Smooth muscle cell (in vitro differentiated cells): ENCODE data around the gene HAGH. TPM values are rescaled to one million over a fixed set of nuclear protein-coding genes. Genes with fewer than 3 reads are reported as not detected.

Source experiments
- DNase-seq: peaks from one replicate; lab custom pipeline; 2025; ENCODE audit not compliant: unreplicated experiment; lab: John Stamatoyannopoulos, UW
- H2AFZ ChIP-seq: fragments of 200-600 bp; sonication (generic); 2 replicates; pipeline ENCODE4 v1.6.0; 2016; ENCODE audit warnings: antibody characterized with exemption, low read depth, mild to moderate bottlenecking
- H3F3A ChIP-seq: fragments of 200-600 bp; sonication (generic); 2 replicates; pipeline ENCODE4 v1.6.0; 2017; ENCODE audit warnings: antibody characterized with exemption, low read depth
- H3K27ac ChIP-seq: fragments of 200-600 bp; sonication (generic); 2 replicates; pipeline ENCODE4 v1.5.1; 2016; ENCODE audit warnings: low read depth, mild to moderate bottlenecking
- H3K27me3 ChIP-seq: fragments of 200-600 bp; sonication (generic); 2 replicates; pipeline ENCODE4 v1.6.1; 2016; ENCODE audit warnings: low read depth, mild to moderate bottlenecking
- H3K36me3 ChIP-seq: fragments of 200-600 bp; sonication (generic); 2 replicates; pipeline ENCODE4 v1.5.1; 2016; ENCODE audit warnings: low read depth
- H3K4me1 ChIP-seq: fragments of 200-600 bp; sonication (generic); 2 replicates; pipeline ENCODE4 v1.5.1; 2016; ENCODE audit warnings: low read depth
- H3K4me2 ChIP-seq: fragments of 200-600 bp; sonication (generic); 2 replicates; pipeline ENCODE4 v1.6.0; 2016; ENCODE audit warnings: mild to moderate bottlenecking
- H3K4me3 ChIP-seq: fragments of 200-600 bp; sonication (generic); 2 replicates; pipeline ENCODE4 v1.5.1; 2016; ENCODE audit warnings: mild to moderate bottlenecking
- H3K79me2 ChIP-seq: fragments of 200-600 bp; sonication (generic); 2 replicates; pipeline ENCODE4 v1.6.0; 2016; ENCODE audit warnings: low read depth, mild to moderate bottlenecking
- H3K9ac ChIP-seq: fragments of 200-600 bp; sonication (generic); 2 replicates; pipeline ENCODE4 v1.6.0; 2016; ENCODE audit warnings: low read depth
- H3K9me3 ChIP-seq: fragments of 200-600 bp; sonication (generic); replicated peaks from 2 replicates; pipeline ENCODE4 v1.5.1; 2016; ENCODE audit warnings: low read depth
- H4K20me1 ChIP-seq: fragments of 200-600 bp; sonication (generic); 2 replicates; pipeline ENCODE4 v1.6.0; 2016; ENCODE audit warnings: low read depth
- WGBS: methylation state at CpG from one replicate; pipeline ENCODE4 v1.1.7; 2016; ENCODE audit warnings: low lambda C conversion rate; 5-methylcytosine and 5-hydroxymethylcytosine counted together
- polyA plus RNA-seq: library from polyadenylated mRNA; unstranded; fragments of >200 nt; fragmentation: Nextera tagmentation; extraction: Ambion mirVana; gene quantifications from 2 replicates; pipeline ENCODE4 v1.2.1, GENCODE V29; 2016
- total RNA-seq: library from RNA; depleted of rRNA; stranded (reverse); fragments of >200 nt; gene quantifications from 2 replicates; pipeline ENCODE4 v1.2.3, GENCODE V29; 2014
- TF ChIP-seq, protein P1 (sequence below): fragments of 200-600 bp; sonication (generic); IDR thresholded peaks from 2 replicates; pipeline ENCODE4 v1.5.1; 2017; ENCODE audit warnings: borderline replicate concordance, mild to moderate bottlenecking, antibody characterized with exemption; ENCODE audit not compliant: insufficient read depth, poor library complexity, severe bottlenecking

The HAGH gene
- total and polyA plus RNA-seq, 2 experiments from 2014 or later, result 20.9 to 43.0 TPM

GRCh38 chr16:1810536-1810935, 16.1 kb downstream of the HAGH start:
- H3K36me3 ChIP-seq, result no peaks in the 10 kb centered on the region
- H3F3A ChIP-seq, result peaks cover 8% of the 10 kb centered on the region
- no peak overlapping the region for H3K27ac ChIP-seq
- peaks cover 5% of the 10 kb centered on the region for H3K4me1 ChIP-seq
- H4K20me1 ChIP-seq, result no peaks in the 10 kb centered on the region
- WGBS, result 95% methylated on average over 16 of the region's 16 CpGs
- no peaks in the 10 kb centered on the region for H3K27me3 ChIP-seq
- no peak overlapping the region for H3K4me2 ChIP-seq
- no peaks in the 10 kb centered on the region for H3K9me3 ChIP-seq
- no peak for DNase-seq
- H3K9ac ChIP-seq, result no peak overlapping the region
- TF ChIP-seq, protein P1, sequence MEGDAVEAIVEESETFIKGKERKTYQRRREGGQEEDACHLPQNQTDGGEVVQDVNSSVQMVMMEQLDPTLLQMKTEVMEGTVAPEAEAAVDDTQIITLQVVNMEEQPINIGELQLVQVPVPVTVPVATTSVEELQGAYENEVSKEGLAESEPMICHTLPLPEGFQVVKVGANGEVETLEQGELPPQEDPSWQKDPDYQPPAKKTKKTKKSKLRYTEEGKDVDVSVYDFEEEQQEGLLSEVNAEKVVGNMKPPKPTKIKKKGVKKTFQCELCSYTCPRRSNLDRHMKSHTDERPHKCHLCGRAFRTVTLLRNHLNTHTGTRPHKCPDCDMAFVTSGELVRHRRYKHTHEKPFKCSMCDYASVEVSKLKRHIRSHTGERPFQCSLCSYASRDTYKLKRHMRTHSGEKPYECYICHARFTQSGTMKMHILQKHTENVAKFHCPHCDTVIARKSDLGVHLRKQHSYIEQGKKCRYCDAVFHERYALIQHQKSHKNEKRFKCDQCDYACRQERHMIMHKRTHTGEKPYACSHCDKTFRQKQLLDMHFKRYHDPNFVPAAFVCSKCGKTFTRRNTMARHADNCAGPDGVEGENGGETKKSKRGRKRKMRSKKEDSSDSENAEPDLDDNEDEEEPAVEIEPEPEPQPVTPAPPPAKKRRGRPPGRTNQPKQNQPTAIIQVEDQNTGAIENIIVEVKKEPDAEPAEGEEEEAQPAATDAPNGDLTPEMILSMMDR, result no peak
- H2AFZ ChIP-seq, result no peak overlapping the region
- no peaks in the 10 kb centered on the region for H3K79me2 ChIP-seq
- H3K4me3 ChIP-seq, result no peak overlapping the region

DNA sequence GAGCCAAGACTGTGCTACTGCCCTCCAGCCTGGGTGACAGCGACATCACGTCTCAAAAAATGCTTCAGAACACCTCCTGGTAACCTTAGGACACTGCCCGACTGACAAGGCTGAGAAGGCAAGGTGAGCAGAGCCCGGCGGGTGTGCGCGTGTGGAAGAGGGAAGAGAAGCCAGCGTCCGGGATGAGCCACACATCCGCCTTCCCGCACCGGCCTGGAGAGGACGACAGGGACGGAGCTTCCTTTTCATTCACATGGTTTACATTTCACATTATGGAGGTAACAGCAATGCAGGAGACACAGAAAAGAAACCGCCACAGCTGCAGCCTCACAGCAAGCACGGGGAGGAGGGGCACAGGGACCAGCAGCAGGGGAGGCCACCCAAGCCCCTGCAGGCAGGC, 16.5 kb downstream of the HAGH start:
- no peaks in the 10 kb centered on the region for H3K36me3 ChIP-seq
- no peaks in the 10 kb centered on the region for H3K9me3 ChIP-seq
- peaks cover 8% of the 10 kb centered on the region for H3F3A ChIP-seq
- peaks cover 5% of the 10 kb centered on the region for H3K4me1 ChIP-seq
- DNase-seq, result no peak
- no peaks in the 10 kb centered on the region for H4K20me1 ChIP-seq
- no peaks in the 10 kb centered on the region for H3K79me2 ChIP-seq
- no peak overlapping the region for H3K27ac ChIP-seq
- H3K9ac ChIP-seq, result no peak overlapping the region
- H3K4me2 ChIP-seq, result no peak overlapping the region
- TF ChIP-seq, protein P1, result no peak
- WGBS, result 98% methylated on average over 16 of the region's 16 CpGs
- H3K4me3 ChIP-seq, result no peak overlapping the region
- H2AFZ ChIP-seq, result no peak overlapping the region
- H3K27me3 ChIP-seq, result no peaks in the 10 kb centered on the region

DNA sequence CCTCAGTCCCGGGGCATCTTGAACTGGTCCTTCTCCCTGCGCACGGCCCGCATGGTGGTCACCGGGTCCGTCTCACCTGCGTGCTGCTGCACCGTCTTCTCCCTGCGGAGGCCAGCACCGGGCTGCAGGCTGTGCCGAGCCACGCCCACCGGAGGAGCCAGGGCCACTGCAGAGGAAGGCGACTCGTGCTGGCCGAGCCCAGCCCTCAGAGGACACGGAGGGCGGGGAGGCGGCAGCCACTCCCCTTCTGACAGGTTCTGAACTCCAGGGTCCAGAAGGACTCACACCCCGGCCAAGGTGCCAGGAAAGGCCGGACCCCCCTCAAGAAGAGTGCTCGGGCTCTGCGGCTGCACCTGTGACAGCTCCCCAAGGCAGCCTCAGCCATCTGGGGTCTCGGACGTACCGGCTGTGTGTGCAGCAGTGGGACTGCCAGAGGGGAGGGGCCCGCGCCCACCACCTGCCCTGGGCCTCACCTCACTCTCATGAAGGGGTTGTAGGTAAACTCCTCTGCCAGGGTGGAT, 17.3 kb downstream of the HAGH start:
- Histone ChIP-seq H4K20me1 (no peaks in the 10 kb centered on the region), H3K27me3 (no peaks in the 10 kb centered on the region), H3F3A (peaks cover 8% of the 10 kb centered on the region), H2AFZ (no peak overlapping the region), H3K27ac (no peak overlapping the region), H3K79me2 (no peaks in the 10 kb centered on the region), H3K4me3 (no peak overlapping the region), H3K9me3 (no peaks in the 10 kb centered on the region), H3K4me1 (peaks cover 5% of the 10 kb centered on the region), H3K36me3 (no peaks in the 10 kb centered on the region), H3K9ac (no peak overlapping the region), H3K4me2 (no peak overlapping the region)
- no peak for DNase-seq
- WGBS, result 81% methylated on average over 27 of the region's 28 CpGs
- TF ChIP-seq, protein P1, result no peak

GRCh38 chr16:1808691-1809090, 17.9 kb downstream of the HAGH start:
- WGBS, result 84% methylated on average over 18 of the region's 18 CpGs
- Histone ChIP-seq H3K9ac (no peak overlapping the region), H3K9me3 (no peaks in the 10 kb centered on the region), H3K27ac (no peak overlapping the region), H3K27me3 (no peaks in the 10 kb centered on the region), H2AFZ (no peak overlapping the region), H3K36me3 (no peaks in the 10 kb centered on the region), H3K79me2 (no peaks in the 10 kb centered on the region), H3F3A (peaks cover 5% of the 10 kb centered on the region), H3K4me3 (no peak overlapping the region), H4K20me1 (no peaks in the 10 kb centered on the region), H3K4me1 (peaks cover 5% of the 10 kb centered on the region), H3K4me2 (no peak overlapping the region)
- DNase-seq, result no peak
- TF ChIP-seq, protein P1, result no peak
